22Rv1 (cell line): ENCODE data around the gene SLC4A1.

Experiments used
- ZFX ChIP-seq: fragments of 450-650 bp; IDR thresholded peaks from 2 replicates; pipeline ENCODE4 v1.6.1; 2017; ENCODE audit warnings: antibody characterized with exemption, borderline replicate concordance
- TF ChIP-seq, protein P1 (sequence below): fragments of 450-650 bp; IDR thresholded peaks from 2 replicates; pipeline ENCODE4 v1.5.1; 2017; ENCODE audit warnings: mild to moderate bottlenecking

DNA sequence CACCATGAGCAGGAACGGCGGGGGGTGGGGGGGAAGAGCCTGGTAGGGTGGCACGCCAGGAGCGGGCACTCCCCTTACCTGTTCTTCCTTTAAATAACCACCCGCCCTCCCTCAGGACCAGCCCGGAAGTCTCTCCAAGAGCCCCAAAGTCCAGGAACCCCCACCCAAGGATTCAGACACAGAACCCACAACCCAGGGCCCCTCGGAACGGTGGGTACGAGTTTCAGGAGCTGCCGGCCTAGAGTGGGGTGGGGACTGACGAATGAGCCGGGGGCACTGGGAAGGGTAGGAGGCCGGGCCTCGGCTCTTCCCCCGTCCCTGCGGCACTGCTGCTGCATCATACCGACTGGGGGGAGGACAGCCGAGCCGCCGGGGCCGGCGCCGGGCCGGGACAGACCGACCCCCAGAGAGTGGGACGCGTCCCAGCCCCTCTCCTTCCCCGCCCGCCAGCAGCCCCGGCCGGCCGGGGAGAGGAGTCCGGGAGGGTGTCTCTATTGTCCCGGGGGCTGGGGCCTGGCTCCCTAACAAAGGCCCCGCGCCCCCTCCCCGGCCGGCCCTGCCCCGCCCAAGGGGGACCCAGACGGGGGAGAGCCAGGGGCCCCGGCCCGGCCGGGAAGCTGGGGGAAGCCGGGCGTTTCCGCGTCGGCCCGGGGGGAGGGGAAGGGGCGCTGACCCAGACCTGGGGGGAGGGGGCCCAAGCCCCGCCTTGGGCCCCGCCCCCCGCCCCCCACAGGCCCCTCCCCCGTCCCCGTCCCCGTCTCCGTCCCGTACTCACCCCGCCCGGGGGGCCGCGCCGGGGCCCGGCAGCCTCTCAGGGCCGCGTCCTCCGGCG lies 69.0 kb downstream of the SLC4A1 start:
- TF ChIP-seq, protein P1, sequence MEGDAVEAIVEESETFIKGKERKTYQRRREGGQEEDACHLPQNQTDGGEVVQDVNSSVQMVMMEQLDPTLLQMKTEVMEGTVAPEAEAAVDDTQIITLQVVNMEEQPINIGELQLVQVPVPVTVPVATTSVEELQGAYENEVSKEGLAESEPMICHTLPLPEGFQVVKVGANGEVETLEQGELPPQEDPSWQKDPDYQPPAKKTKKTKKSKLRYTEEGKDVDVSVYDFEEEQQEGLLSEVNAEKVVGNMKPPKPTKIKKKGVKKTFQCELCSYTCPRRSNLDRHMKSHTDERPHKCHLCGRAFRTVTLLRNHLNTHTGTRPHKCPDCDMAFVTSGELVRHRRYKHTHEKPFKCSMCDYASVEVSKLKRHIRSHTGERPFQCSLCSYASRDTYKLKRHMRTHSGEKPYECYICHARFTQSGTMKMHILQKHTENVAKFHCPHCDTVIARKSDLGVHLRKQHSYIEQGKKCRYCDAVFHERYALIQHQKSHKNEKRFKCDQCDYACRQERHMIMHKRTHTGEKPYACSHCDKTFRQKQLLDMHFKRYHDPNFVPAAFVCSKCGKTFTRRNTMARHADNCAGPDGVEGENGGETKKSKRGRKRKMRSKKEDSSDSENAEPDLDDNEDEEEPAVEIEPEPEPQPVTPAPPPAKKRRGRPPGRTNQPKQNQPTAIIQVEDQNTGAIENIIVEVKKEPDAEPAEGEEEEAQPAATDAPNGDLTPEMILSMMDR: no peak
- no peak for TF ChIP-seq ZFX
